H9 (cell line): ENCODE results near the gene ANKIB1. TPM values are rescaled to one million over a fixed set of nuclear protein-coding genes. Genes with fewer than 3 reads are reported as not detected.

ENCODE experiments used
- DNase-seq: peaks from one replicate; pipeline ENCODE4 v3.0.0-alpha.2; 2017
- H2AFZ ChIP-seq: one replicate; pipeline ENCODE4 v1.6.1; 2013; ENCODE audit warnings: mild to moderate bottlenecking, low read length, control low read depth, moderate library complexity
- H2AK5ac ChIP-seq: 2 replicates; pipeline ENCODE4 v1.6.1; 2013; ENCODE audit warnings: low read length, control low read depth, mixed read lengths; ENCODE audit not compliant: insufficient read length
- H2BK120ac ChIP-seq: one replicate; pipeline ENCODE4 v1.6.1; 2013; ENCODE audit warnings: low read depth, mild to moderate bottlenecking, low read length, control low read depth, inconsistent platforms; ENCODE audit not compliant: poor library complexity, severe bottlenecking
- H2BK12ac ChIP-seq: 2 replicates; pipeline ENCODE4 v1.6.1; 2013; ENCODE audit warnings: low read length, control low read depth, mixed read lengths, low read depth; ENCODE audit not compliant: insufficient read length
- H2BK15ac ChIP-seq: 2 replicates; pipeline ENCODE4 v1.6.1; 2013; ENCODE audit warnings: low read depth, low read length, control low read depth
- H2BK20ac ChIP-seq: one replicate; pipeline ENCODE4 v1.6.1; 2013; ENCODE audit warnings: low read depth, mild to moderate bottlenecking, low read length, control low read depth, inconsistent platforms; ENCODE audit not compliant: poor library complexity, severe bottlenecking
- H2BK5ac ChIP-seq: 2 replicates; pipeline ENCODE4 v1.6.1; 2013; ENCODE audit warnings: low read length, control low read depth, mixed read lengths; ENCODE audit not compliant: insufficient read length
- H3K14ac ChIP-seq: 2 replicates; pipeline ENCODE4 v1.6.1; 2013; ENCODE audit warnings: low read length, control low read depth; ENCODE audit not compliant: insufficient read depth
- H3K18ac ChIP-seq: 2 replicates; pipeline ENCODE4 v1.6.1; 2013; ENCODE audit warnings: low read depth, mild to moderate bottlenecking, mixed read lengths, low read length, control low read depth; ENCODE audit not compliant: insufficient read length
- H3K23ac ChIP-seq: 2 replicates; pipeline ENCODE4 v1.6.1; 2013; ENCODE audit warnings: low read length, control low read depth, mixed read lengths, low read depth; ENCODE audit not compliant: insufficient read length
- H3K23me2 ChIP-seq: 2 replicates; pipeline ENCODE4 v1.6.1; 2013; ENCODE audit warnings: low read depth, mild to moderate bottlenecking, mixed read lengths, low read length, control low read depth; ENCODE audit not compliant: insufficient read length, poor library complexity, severe bottlenecking
- H3K27ac ChIP-seq: 2 replicates; pipeline ENCODE4 v1.5.1; 2013; ENCODE audit warnings: low read length, control low read depth, mixed read lengths, low read depth; ENCODE audit not compliant: insufficient read length
- H3K27me3 ChIP-seq: 2 replicates; pipeline ENCODE4 v1.6.1; 2013; ENCODE audit warnings: low read length, control low read depth, inconsistent platforms; ENCODE audit not compliant: insufficient read depth
- H3K4ac ChIP-seq: 2 replicates; pipeline ENCODE4 v1.6.1; 2013; ENCODE audit warnings: low read depth, mild to moderate bottlenecking, control low read depth, inconsistent platforms, low read length, moderate library complexity
- H3K4me1 ChIP-seq: 2 replicates; pipeline ENCODE4 v1.6.1; 2013; ENCODE audit warnings: low read length, control low read depth, inconsistent platforms; ENCODE audit not compliant: insufficient read depth
- H3K4me2 ChIP-seq: 2 replicates; pipeline ENCODE4 v1.6.1; 2013; ENCODE audit warnings: low read length, control low read depth, mixed read lengths; ENCODE audit not compliant: insufficient read length, insufficient read depth
- H3K56ac ChIP-seq: 2 replicates; pipeline ENCODE4 v1.6.1; 2013; ENCODE audit warnings: low read depth, mild to moderate bottlenecking, mixed read lengths, low read length, control low read depth; ENCODE audit not compliant: insufficient read length
- H3K79me1 ChIP-seq: 2 replicates; pipeline ENCODE4 v1.6.1; 2013; ENCODE audit warnings: low read depth, mild to moderate bottlenecking, moderate library complexity, low read length, control low read depth, inconsistent platforms; ENCODE audit not compliant: insufficient read depth, poor library complexity, severe bottlenecking
- H3K79me2 ChIP-seq: 2 replicates; pipeline ENCODE4 v1.6.1; 2013; ENCODE audit warnings: low read length, control low read depth, inconsistent platforms; ENCODE audit not compliant: insufficient read depth
- H3K9ac ChIP-seq: 2 replicates; pipeline ENCODE4 v1.6.1; 2013; ENCODE audit warnings: low read length, control low read depth, mixed read lengths; ENCODE audit not compliant: insufficient read length; ENCODE audit errors: extremely low read depth
- H3K9me3 ChIP-seq: one replicate; pipeline ENCODE4 v1.6.1; 2013; ENCODE audit warnings: low read depth, low read length, inconsistent platforms; ENCODE audit not compliant: control insufficient read depth
- H3T11ph ChIP-seq: one replicate; pipeline ENCODE4 v1.6.1; 2013; ENCODE audit warnings: mild to moderate bottlenecking, low read length, control low read depth, inconsistent platforms
- H4K20me1 ChIP-seq: one replicate; pipeline ENCODE4 v1.6.1; 2013; ENCODE audit not compliant: control insufficient read depth, insufficient read length, insufficient read depth
- H4K5ac ChIP-seq: 2 replicates; pipeline ENCODE4 v1.6.1; 2013; ENCODE audit warnings: low read depth, mild to moderate bottlenecking, mixed read lengths, low read length, control low read depth; ENCODE audit not compliant: insufficient read length
- H4K8ac ChIP-seq: replicated peaks from 2 replicates; pipeline ENCODE4 v1.6.1; 2013; ENCODE audit warnings: low read length, control low read depth, mixed read lengths, low read depth; ENCODE audit not compliant: insufficient read length
- H4K91ac ChIP-seq: 2 replicates; pipeline ENCODE4 v1.6.1; 2013; ENCODE audit warnings: low read depth, mild to moderate bottlenecking, moderate library complexity, mixed read lengths, low read length, control low read depth; ENCODE audit not compliant: insufficient read length
- H3K27ac Mint-ChIP-seq, 3 experiments: 2 replicates in 2 of 3; 3 replicates in 1 of 3; pipeline ENCODE4 v1.8.0; 2020 to 2021; ENCODE audit warnings: mixed read lengths in 3 of 3, mild to moderate bottlenecking in 1 of 3, moderate library complexity in 1 of 3
- H3K27me3 Mint-ChIP-seq: 2 replicates; pipeline ENCODE4 v1.8.0; 2021; ENCODE audit warnings: low read depth, mild to moderate bottlenecking, moderate library complexity, mixed read lengths
- H3K36me3 Mint-ChIP-seq, 3 experiments: 2 replicates in 2 of 3; 3 replicates in 1 of 3; pipeline ENCODE4 v1.8.0; 2020 to 2021; ENCODE audit warnings: low read depth in 3 of 3, mixed read lengths in 3 of 3; ENCODE audit not compliant: insufficient read depth in 1 of 3
- H3K4me1 Mint-ChIP-seq, 2 experiments: 2 replicates each; pipeline ENCODE4 v1.8.0; 2020; ENCODE audit warnings: mixed read lengths in 2 of 2
- H3K4me3 Mint-ChIP-seq, 2 experiments: 2 replicates in 1 of 2; 3 replicates in 1 of 2; pipeline ENCODE4 v1.8.0; 2020 to 2021; ENCODE audit warnings: mild to moderate bottlenecking in 2 of 2, mixed read lengths in 2 of 2, moderate library complexity in 1 of 2
- H3K9me3 Mint-ChIP-seq, 2 experiments: 2 replicates in 1 of 2; 3 replicates in 1 of 2; pipeline ENCODE4 v1.8.0; 2020; ENCODE audit warnings: mild to moderate bottlenecking in 2 of 2, mixed read lengths in 2 of 2, moderate library complexity in 1 of 2
- CTCF ChIP-seq: fragments of 200-600 bp; sonication (generic); conservative IDR thresholded peaks from 3 replicates; pipeline ENCODE4 v1.8.0; 2021; ENCODE audit warnings: antibody characterized with exemption, mild to moderate bottlenecking
- WGBS: extraction: QIAGEN DNeasy Blood & Tissue Kit; methylation state at CpG from one replicate; pipeline ENCODE4 v1.1.7; 2013; ENCODE audit warnings: missing lambda C conversion rate, low lambda C conversion rate, mixed read lengths; ENCODE audit not compliant: insufficient read length; ENCODE audit errors: extremely low coverage; 5-methylcytosine and 5-hydroxymethylcytosine counted together
- total RNA-seq: library from RNA; stranded (reverse); gene quantifications from 2 replicates; pipeline ENCODE4 v1.2.1, GENCODE V29; 2021

ANKIB1 gene
- total RNA-seq, 1 experiment from 2014 or later, result 42.0 TPM

- no peak for DNase-seq
- no peak overlapping the region for H4K5ac ChIP-seq
- no peaks in the 10 kb centered on the region for H3K9me3 ChIP-seq
- no peak overlapping the region for H4K91ac ChIP-seq
- H3K79me2 ChIP-seq, result no peaks in the 10 kb centered on the region
- no peak overlapping the region for H3T11ph ChIP-seq
- Mint-ChIP-seq H3K9me3 (no peaks in the 10 kb centered on the region; a peak in 1 of 5 replicates), H3K27me3 (no peaks in the 10 kb centered on the region; the same call in 1 of the 2 replicates), H3K4me1 (peaks cover 12% of the 10 kb centered on the region in 2 experiments), H3K4me3 (no peak overlapping the region), H3K36me3 (no peaks in the 10 kb centered on the region; a peak in 1 of 7 replicates), H3K27ac (no peak overlapping the region)
- no peak overlapping the region for H2BK120ac ChIP-seq
- no peak overlapping the region for H3K27ac ChIP-seq
- no peak overlapping the region for H3K56ac ChIP-seq
- H3K23me2 ChIP-seq, result no peaks in the 10 kb centered on the region
- H3K9ac ChIP-seq, result no peak overlapping the region
- H3K4ac ChIP-seq, result no peak overlapping the region
- H3K4me2 ChIP-seq, result no peak overlapping the region
- no peak overlapping the region for H3K18ac ChIP-seq
- no peak overlapping the region for H2AFZ ChIP-seq
- H3K4me1 ChIP-seq, result peaks cover 5% of the 10 kb centered on the region; the same call in 1 of the 2 replicates
- no peaks in the 10 kb centered on the region for H3K27me3 ChIP-seq
- no peak overlapping the region for H4K8ac ChIP-seq
- H2AK5ac ChIP-seq, result no peak overlapping the region
- H3K79me1 ChIP-seq, result no peaks in the 10 kb centered on the region
- H2BK20ac ChIP-seq, result no peak overlapping the region
- no peak overlapping the region for H3K14ac ChIP-seq
- H4K20me1 ChIP-seq, result no peaks in the 10 kb centered on the region
- no peak overlapping the region for H2BK12ac ChIP-seq
- no peak overlapping the region for H3K23ac ChIP-seq
- H2BK5ac ChIP-seq, result no peak overlapping the region
- no peak for TF ChIP-seq CTCF
- WGBS, result no CpG with 5 or more reads among the region's 3 CpGs
- H2BK15ac ChIP-seq, result no peak overlapping the region
These were observed 186.6 kb downstream of the ANKIB1 start for GRCh38 chr7:92432299-92432946.
